HG02884 (cell line): ENCODE measurements around the gene PLCD3.

ENCODE experiments used
- ATAC-seq: cut with Tn5 transposase; IDR thresholded peaks from one replicate; pipeline ENCODE4 v1.9.1; 2021; ENCODE audit warnings: mild to moderate bottlenecking, moderate library complexity; ENCODE audit not compliant: unreplicated experiment

The PLCD3 gene

GRCh38 chr17:45081047-45081703 is 51.1 kb downstream of the PLCD3 start:
- ATAC-seq = no peak

- ATAC-seq = no peak
These were observed 54.7 kb downstream of the PLCD3 start for GRCh38 chr17:45077643-45078042.

- ATAC-seq = no peak
These were observed 58.8 kb downstream of the PLCD3 start for GRCh38 chr17:45073414-45074070.

- ATAC-seq = no peak
These were observed 61.5 kb downstream of the PLCD3 start for GRCh38 chr17:45070809-45071208.

GRCh38 chr17:45070001-45070400 is 62.3 kb downstream of the PLCD3 start:
- ATAC-seq = no peak

- no peak for ATAC-seq
These were observed 64.7 kb downstream of the PLCD3 start for GRCh38 chr17:45067637-45068036.

- no peak for ATAC-seq
These were observed 69.1 kb downstream of the PLCD3 start for GRCh38 chr17:45063198-45063597.

GRCh38 chr17:45061606-45062205 is 70.6 kb downstream of the PLCD3 start:
- ATAC-seq = no peak

- peak; percentile 91 for ATAC-seq
These were observed 71.3 kb downstream of the PLCD3 start, which contains the start of gene NMT1 for GRCh38 chr17:45060797-45061605. NMT1 (plus strand) TSS chr17:45061317; CDS start chr17:45061330, 13 bp downstream.

GRCh38 chr17:45060382-45060796 is 71.9 kb downstream of the PLCD3 start:
- ATAC-seq = no peak
